SW480 (cell line): ENCODE measurements around the gene SLBP.

ENCODE experiments used
- DNase-seq: peaks from one replicate; pipeline ENCODE4 v3.0.0-alpha.2; 2016; ENCODE audit warnings: low spot score

SLBP gene

DNA sequence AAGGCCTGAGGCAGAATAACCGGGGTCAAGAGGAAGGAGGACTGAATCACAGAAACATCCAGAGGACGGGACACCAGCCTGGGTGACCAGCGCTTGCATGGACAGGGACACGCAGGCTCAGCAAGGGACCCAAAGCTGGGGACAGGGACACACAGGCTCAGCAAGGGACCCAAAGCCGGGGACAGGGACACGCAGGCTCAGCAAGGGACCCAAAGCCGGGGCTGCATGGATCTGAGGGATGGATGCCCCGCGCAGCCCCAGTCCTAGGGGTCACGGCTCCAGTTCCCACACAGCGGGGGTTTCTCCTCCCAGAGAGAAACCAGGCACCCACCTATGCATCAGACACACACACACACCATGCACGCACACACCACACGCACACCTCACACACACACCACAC, 60.5 kb downstream of the SLBP start:
- DNase-seq = no peak

DNA sequence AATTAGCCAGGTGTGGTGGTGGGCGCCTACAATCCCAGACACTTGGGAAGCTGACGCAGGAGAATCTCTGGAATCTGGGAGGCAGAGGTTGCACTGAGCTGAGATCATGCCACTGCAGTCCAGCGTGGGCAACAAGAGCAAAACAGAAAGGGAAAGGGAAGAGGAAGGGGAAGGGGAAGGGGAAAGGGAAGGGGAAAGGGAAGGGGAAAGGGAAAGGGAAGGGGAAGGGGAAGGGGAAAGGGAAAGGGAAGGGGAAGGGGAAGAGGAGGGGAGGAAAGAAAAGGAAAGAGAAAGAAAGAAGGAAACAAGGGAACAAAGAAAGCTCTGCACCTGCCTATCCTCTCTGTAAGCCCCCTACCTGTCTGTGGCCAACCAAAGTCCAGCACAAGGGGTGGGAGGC, 63.2 kb downstream of the SLBP start:
- DNase-seq = no peak

DNA sequence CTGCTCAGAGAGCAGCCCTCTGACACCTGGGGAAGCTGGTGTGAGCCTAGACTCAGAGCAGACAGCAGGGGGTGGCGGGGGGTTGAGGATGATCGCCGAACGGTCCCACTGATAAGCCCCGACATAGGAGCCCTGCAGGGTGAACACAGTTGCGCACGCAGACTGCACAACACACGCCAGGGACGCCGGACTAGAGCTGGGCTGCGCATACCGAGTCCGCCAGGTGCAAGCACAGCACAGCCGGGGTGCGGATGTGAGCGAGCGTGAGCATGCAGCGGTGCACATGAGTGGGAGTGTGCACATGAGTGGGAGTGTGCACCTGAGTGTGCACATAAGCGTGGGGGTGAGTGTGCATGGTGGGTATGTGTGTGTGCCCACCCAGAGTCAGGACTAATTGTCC, 64.7 kb downstream of the SLBP start:
- no peak for DNase-seq

DNA sequence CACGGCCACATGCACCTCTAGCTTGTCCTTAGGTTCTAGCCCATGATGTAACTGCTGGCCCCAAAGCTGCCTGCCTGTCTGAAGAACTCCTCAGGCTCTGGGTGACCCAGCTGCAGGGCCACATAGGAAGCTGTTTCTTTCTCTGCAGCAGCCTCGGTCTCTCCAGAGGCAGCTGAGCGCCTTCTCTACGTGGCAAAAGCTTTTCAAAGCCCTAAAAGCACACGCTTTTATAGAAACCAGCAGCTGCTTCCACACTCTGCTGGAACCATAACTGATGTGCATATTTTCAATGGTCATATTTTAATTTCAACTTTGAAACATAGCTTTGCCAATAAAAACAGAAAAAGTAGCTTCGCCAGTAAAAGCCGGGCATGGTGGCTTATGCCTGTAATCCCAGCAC, 65.4 kb downstream of the SLBP start:
- no peak for DNase-seq

DNA sequence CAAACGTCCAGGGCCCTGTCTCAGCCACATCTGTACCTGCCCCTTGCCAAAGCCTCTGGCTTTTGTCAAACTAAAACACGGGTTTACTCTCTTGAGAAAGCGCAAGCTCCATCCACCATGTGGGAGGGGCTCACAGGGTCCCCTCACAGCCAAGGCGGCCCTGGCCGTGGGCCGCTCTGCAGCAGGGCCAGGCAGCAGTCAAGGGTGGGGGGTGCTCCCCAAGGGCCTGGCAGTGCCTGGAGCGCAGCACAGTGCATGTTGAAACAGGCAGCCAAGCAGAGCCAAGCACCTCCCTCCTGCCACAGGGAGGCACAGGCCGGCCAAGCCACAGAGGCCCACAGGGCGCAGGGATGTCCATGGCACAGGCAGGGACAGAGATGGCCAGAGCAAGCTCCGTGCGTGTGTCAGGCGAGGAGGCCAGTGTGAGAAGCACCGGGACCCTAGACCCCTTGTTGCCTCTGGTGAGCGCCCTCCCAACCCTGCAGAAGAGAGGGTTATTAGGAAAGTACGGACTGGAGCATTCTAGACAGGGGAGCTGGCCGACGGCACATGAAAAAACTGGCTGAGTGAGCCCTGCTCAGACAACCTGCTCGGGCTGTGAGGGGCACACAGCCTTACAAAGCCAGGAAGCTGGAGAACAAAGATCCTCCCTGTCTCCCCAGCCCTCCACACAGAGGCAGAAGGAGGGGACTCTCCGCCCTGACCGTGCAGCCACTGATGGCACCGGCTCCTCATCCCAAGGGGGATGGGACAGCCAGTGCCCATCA, 67.0 kb downstream of the SLBP start:
- no peak for DNase-seq

DNA sequence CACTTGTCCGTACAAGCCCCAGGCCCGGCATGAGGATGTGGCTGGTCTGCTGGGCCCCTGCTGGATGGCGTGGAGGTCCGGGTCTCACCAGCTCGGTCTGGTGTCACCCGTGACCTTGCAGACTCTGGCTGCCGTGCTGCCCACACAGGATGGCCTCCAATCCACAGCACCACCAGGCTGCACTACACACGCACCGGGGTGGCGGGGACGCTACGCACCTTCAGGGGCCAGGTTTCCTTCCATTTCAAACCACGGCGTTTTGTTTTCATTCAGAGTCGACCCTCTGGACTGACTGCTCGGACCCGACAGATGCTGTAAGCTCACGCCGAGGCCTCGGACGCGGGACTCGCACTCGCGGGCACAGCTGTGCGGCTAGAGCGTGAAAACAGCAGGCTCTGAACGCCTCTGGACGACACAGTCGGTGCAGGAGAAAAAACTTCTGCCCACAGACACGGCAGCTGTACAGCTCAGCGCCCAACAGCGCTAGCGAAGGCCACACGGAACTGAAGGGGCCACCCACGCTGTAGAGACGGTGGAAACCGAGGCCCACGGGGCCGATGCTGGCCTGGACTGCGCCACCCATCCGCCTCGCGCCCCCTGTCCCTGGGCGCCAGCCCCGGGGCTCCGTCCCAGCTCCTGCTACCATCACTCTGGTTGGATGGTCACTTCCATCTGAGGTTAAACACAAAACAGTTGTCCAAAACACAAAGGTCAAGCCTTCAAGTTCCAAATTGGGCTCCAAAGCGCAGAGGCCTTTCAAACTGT, 68.0 kb downstream of the SLBP start:
- no peak for DNase-seq
